Cardiac fibroblast (primary cell): ENCODE measurements around the gene SMAD7.

Source experiments
- DNase-seq, 2 donors: peaks; one replicate each; pipeline versions ENCODE4 v3.0.0 to v3.0.0-alpha.2; 2010; ENCODE audit warnings: low read depth in 2 of 2
- H3K4me3 ChIP-seq, 2 donors: replicated peaks in 1 of 2; 1 replicate in 1 of 2; 2 replicates in 1 of 2; pipeline ENCODE4 v1.5.1; 2011; ENCODE audit warnings: low read depth in 2 of 2, low read length in 2 of 2, mild to moderate bottlenecking in 2 of 2, moderate library complexity in 1 of 2
- CTCF ChIP-seq: IDR thresholded peaks from one replicate; pipeline ENCODE4 v1.5.1; 2011; ENCODE audit warnings: low read depth, mild to moderate bottlenecking, low read length, inconsistent platforms

The SMAD7 gene

DNA sequence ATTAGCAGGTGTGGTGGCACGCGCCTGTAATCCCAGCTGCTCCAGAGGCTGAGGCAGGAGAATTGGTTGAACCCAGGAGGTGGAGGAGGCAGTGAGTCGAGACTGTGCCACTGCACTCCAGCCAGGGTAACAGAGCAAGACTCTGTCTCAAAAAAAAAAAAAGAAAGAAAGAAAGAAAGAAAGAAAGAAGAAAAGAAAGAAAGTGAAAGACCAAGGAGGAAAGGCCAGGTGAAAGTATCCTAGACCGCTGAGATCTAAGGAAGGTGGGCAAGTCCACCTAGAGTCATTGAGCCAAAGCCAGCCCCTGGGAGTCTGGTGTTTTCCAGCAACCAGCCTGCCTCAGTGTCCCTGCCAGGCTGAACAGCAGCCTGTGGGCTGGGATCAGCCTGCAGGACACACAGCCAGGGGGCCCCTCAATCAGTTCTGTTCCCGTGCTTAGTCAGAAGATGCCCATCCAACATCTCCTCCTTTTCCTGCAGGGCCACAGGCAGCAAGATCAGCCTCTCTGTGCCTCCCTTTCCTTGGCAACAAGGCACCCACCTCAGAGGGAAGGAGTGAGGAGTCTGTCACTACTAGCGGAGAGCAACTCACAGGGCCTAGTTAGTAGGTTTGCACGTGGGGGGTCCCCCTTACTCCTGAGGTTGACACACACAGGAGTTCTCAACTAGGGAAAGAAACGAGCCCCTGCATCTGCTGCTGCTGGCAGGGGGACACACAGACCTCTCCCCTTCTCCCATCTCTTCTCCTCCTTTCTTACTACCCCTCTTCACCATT, 64.1 kb downstream of the SMAD7 start:
- no peak for DNase-seq
- TF ChIP-seq CTCF: no peak

DNA sequence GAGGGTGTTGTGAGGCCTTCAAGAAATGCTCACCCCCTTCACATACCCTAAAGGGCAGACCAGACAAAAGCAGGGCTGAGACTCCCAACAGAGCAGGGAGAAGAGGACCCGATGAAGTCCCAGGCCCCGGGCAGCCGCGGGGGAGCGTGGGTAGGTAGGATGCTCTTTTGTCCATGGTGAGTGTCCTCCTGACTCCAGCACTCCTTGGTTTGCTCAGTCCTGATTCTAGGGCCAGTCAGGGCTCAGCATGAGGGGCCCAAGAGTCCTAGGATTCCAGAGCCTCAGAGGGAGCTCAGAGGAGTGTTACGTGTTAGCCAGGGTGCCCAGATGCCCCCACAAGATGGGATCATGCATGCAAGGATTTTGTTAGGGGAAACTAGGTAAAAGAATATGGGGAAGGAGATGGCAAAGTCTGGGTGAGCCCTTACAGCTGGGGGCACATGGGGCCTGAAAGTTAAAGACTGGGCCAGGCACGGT, 64.8 kb downstream of the SMAD7 start:
- DNase-seq: no peak
- no peak for TF ChIP-seq CTCF
- H3K4me3 ChIP-seq: no peak overlapping the region

More for the DNA sequence above, 64.1 kb downstream of the SMAD7 start:
- no peak overlapping the region for H3K4me3 ChIP-seq

- TF ChIP-seq CTCF: no peak
- DNase-seq: no peak
- H3K4me3 ChIP-seq: no peak overlapping the region
Measured at GRCh38 chr18:48885266-48885923, 65.4 kb downstream of the SMAD7 start.

DNA sequence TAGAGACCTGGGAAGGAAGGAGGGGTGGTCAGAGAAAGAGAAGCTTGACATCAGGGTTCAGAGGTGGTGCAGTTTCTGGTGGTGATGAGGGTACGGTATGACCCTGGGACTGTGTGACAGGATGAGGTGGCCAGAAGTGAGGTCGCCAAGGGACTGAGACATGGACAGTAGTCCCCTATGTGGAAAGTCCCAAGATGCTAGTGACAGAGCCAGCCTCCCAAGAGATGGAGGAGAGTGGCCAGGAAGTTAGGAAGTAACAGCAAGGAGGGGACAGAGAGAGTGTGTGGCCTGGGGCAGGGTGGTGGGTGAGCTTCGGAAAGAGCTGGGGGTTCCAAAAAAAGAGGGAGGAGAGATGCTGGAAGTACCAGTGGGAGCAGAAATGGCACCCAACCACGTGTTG, 66.0 kb downstream of the SMAD7 start:
- TF ChIP-seq CTCF: no peak

DNA sequence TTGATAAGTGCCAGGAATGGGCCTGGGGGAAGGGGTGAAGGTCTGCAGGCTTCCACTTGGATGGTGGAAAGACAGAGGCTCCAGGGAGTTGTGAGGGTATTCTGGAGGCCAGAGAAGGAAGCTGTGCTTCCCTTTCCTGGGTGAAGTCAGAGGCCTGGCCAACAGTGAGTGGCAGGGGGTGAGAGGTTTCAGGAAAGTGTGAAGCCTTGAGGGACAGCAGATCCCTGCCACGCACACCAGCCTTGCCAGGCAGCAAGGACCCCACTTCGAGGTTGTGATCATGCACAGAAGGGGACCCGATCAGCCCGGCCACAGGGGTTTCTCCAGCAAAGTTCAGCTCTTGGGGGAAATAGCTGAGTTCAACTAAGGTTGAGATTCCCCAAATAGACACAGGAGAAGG, 66.5 kb downstream of the SMAD7 start:
- DNase-seq: no peak
- no peak for TF ChIP-seq CTCF
- H3K4me3 ChIP-seq: no peak overlapping the region

More for the DNA sequence above, 66.0 kb downstream of the SMAD7 start:
- DNase-seq: no peak
- no peak overlapping the region for H3K4me3 ChIP-seq

- TF ChIP-seq CTCF: no peak
- H3K4me3 ChIP-seq: no peak overlapping the region
- DNase-seq: no peak
Measured at GRCh38 chr18:48882379-48882778, 68.4 kb downstream of the SMAD7 start.
